CD4-positive, alpha-beta T cell treated with Interleukin-12 subunit alpha and Interleukin-12 subunit beta, for 1 hour (primary cell): ENCODE results near the gene RPN2.

ENCODE experiments used
- DNase-seq: peaks from one replicate; pipeline ENCODE4 v3.0.0-alpha.2; 2020

RPN2 gene

DNA sequence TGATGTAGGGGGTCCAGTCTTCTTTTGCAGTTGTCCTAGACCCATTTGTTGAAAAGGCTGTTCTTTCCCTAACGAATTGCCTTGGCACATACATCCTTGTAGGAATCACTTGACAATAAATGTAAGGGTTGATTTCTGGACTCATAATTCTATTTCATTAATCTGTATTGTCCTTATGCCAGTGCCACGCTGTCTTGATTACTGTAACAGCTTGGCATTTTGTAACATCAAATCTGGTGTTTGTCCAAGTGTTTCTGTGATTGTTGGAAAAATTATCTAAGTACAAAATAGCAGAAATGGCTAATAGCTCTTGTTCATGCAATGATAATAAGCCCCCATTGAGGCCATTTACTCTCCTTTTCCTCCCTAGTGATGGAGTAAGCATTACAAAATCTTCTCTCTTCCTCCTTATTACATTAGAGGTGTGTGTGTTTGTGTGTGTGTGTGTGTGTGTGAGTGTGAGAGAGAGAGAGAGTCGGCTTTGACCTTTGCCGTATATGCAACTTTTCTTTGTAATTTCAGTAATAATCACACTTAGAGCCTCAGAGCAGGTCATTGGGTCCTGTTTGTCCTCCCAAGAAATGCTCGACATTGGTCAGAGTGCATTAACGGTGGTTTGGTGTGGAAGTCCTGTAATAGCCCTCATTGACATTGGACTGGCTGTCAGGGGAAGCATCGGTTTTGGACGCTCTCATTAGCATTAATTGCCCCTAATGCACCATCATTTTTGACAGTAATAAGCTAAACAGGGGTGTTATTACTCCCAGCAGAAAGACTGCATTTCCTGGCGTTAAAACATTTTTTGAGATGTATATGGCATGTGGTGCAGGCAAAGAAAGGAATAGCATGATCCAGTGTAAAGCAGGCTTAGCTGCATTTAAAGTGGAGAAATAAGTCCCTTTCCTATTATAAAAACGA is 40.9 kb downstream of the RPN2 start:
- no peak for DNase-seq

- DNase-seq = no peak
Measured at GRCh38 chr20:37220731-37221130, 41.6 kb downstream of the RPN2 start.

DNA sequence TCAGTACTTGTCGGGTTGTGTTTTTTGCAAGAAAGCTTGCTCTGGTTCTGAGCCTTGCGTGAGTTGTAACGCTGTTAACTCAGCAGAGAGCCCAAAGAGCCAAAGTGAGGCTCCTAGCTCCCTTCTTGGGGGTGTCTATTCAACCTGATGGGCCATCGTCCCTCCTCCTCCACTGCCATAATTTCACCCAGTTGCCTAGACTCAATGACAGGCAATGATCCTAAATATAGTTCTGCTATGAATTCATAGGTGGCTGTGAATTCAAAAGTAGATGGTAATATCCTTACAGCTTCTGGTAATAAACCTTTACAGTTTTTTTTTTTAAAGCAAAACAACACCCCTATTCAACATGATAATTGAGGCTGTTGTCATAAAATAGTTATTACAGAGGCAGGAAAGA is 43.0 kb downstream of the RPN2 start:
- DNase-seq = no peak

- peak; percentile 9 for DNase-seq
Measured at GRCh38 chr20:37223053-37223452, 43.9 kb downstream of the RPN2 start.

DNA sequence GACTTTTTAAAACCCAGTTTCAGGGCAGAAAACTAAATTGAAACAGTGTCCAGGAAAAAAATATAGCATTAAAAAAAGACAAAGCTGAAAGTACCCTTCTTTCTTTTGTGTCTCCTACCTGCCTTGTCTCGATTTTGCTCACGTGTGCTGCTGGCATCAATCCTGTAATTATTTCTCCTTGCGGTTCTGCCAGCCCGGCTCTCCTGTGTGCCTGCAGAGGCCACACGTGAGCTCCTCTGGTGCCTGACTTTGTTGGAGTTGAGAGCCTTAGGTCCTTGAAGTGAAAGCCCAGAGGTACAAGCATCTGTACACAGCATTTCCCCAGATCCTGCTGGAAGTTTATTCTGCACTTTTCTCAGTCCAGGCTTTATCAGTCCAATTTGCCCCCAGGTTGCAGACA is 46.0 kb downstream of the RPN2 start:
- DNase-seq = no peak

DNA sequence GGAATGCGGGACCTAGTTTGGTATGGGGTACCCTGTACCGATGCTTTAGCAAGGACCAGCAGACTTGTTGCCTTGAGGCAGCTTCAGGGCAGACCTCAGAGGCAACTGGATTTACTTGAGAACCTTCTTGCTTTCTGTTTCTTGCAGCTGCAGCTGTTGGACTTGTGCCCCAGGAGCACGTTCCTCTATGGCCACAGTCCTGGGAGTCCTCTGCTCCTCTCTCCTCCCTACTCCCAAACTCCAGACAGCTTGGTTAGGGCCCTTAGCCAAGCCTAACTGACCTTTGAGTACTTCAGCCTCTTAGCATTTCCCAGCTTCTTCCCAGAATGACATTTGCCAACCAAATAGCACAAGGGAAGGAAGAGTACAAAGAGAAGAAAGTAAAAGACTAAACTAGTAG is 47.8 kb downstream of the RPN2 start:
- DNase-seq = no peak

GRCh38 chr20:37228082-37228481 is 49.0 kb downstream of the RPN2 start:
- no peak for DNase-seq

DNA sequence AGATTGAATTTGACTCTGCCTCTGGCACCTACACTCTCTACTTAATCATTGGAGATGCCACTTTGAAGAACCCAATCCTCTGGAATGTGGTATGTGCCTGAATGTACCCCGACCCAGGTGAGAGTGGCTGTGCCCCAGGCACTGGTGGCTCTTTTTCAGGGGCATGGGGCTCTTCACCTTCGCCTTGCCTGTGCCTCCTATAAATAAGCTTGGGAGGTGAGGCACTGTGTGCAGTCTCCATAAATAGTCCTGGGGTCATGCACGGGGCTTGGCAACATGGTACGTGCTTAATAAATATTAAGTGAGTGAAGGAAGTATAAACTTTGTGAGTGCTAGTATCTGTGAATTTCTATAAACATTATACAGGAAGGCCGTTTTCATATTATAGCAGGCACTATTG is 49.5 kb downstream of the RPN2 start:
- no peak for DNase-seq

DNA sequence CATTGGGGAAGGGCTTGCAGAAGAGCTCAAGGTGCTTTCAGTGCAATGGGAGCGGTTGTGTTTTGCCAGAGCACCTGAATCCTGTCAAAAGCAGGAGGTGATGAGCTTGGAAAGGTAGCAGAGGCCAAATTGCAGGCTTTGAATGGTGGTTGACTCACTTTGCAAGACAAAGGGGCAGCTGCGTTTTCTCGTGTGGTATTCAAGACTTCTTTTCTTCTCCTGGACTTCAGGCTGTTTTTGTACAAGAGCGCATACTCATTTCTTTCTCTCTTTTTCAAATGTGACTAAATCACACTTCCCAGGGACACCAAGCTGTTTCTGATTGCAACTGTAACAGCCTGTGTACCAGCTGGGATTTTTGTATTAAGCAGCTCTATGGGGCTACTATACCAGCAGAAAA is 50.2 kb downstream of the RPN2 start:
- DNase-seq = no peak

GRCh38 chr20:37230200-37230599 is 51.1 kb downstream of the RPN2 start:
- DNase-seq = no peak

DNA sequence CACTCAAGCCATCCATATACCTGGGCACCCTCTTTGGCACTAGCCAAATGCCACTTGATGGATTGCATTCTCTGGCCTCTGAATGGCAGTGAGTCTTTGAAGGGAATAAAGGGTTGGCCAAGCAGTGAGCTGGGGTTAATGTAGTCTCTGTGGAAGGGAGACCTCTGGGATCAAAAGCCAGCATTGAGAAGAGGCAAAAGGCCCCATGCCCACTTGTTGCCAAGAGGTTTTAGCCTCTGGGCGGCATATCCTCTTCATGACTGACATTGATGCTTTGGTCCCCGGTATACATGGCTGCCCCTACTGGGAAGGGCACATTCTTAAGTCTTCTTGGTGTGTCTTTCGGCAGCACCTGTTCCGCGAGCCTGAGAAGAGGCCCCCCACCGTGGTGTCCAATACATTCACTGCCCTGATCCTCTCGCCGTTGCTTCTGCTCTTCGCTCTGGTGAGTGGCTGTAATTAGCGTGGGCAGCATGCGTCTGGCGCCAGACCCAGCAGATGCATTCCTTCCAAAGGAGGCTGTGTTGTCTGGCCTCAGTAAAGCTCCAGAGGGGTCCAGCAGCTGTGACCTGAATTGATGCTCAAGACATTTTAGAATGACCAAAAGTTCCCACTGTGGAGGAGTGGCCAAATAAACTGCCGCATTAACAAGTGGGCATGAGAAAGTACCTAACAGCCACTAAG is 53.0 kb downstream of the RPN2 start:
- DNase-seq = no peak

DNA sequence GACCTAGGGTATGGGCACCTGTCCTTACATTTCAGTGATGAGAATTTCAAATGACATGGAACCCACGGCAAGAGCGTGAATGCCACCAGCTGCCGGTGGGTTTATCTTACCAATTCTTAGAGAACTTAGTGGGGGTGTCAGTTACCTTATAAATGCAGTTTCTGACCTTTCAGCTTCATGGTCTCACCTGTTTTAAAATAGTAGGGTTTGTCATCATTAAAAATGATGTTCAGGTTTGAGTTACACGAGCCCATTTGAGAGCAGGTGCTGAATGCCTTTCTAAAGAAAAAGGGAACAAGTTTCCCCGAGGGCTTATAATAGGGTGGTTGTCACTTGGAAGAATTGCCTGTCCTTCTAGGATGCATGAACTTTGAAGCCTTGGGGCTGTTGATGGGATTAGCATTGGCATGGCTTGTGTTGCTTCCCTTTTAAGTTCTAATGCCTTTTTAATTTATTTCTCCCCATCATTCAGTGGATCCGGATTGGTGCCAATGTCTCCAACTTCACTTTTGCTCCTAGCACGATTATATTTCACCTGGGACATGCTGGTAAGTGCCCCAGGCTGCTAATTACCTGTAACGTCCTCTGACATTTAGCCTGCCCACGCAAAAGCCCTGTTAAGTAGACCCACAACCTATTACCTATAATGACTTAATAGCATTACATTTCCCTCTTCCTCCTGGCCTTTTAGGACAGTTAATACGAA is 54.6 kb downstream of the RPN2 start:
- no peak for DNase-seq

DNA sequence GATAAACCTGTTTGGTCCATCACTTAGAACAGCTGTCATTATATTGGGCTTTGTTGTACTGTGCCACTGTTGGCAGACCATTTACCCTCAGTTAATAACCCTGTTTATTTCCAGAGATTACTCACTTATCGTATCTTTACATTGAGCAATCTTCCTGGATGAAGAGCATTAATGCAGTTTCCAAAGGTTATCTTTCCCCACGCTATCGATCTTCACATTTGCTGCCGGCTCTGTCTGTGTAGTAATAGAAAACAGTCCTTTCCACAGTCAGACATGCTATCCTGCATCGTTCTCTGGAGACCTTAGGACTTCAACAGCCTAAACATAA is 55.1 kb downstream of the RPN2 start:
- DNase-seq = no peak

GRCh38 chr20:37235065-37235464 is 55.9 kb downstream of the RPN2 start:
- no peak for DNase-seq

DNA sequence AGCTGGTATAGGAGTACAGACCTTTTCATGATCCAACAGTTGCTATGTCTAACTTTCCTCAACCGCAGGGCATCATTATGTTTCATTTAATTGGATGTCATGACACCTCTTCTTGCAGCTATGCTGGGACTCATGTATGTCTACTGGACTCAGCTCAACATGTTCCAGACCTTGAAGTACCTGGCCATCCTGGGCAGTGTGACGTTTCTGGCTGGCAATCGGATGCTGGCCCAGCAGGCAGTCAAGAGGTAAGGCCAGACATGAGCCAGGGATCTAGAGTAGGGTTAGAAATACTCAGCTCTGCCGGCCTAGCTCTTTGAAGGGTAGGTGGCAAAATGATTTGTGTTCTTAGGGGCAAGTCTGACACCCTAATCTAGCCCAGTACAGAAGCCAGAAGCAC is 57.3 kb downstream of the RPN2 start:
- no peak for DNase-seq

GRCh38 chr20:37237656-37238055 is 58.5 kb downstream of the RPN2 start:
- DNase-seq = no peak

- no peak for DNase-seq
Measured at GRCh38 chr20:37238426-37238825, 59.3 kb downstream of the RPN2 start.

- no peak for DNase-seq
Measured at GRCh38 chr20:37238935-37239451, 59.9 kb downstream of the RPN2 start.

GRCh38 chr20:37240337-37241067 is 61.4 kb downstream of the RPN2 start:
- no peak for DNase-seq

DNA sequence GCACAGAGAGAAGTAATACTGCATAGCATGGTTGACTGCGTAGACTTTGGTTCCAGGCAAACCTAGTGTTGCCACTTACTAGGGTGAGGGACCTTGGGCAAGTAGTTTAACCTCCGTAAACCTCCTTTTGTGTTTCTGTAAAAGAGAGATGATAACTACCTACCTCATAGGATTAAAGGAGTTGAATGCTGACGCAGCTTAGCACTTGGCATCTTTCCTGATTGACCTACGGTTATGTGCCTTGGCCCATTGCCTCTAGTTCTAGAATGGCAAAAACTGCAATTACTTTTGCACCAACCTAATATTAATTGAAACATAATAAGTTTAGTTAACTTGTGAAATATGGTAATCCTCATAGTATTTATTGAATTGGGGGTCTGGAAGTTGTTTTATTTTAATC is 63.4 kb downstream of the RPN2 start:
- no peak for DNase-seq

GRCh38 chr20:37243076-37243936 is 64.2 kb downstream of the RPN2 start:
- DNase-seq = no peak
